SU-DHL-6 (cell line): Measurements from ENCODE around the gene FRY.

Source experiments
- H2AFZ ChIP-seq: fragments of 200-600 bp; sonication (generic); 2 replicates; pipeline ENCODE4 v1.6.1; 2014; ENCODE audit warnings: low read depth, mild to moderate bottlenecking, moderate library complexity, mixed read lengths, antibody characterized with exemption, low read length; ENCODE audit not compliant: severe bottlenecking
- H3F3A ChIP-seq: fragments of 200-600 bp; shearing (Covaris generic); 2 replicates; pipeline ENCODE4 v1.6.0; 2016; ENCODE audit warnings: antibody characterized with exemption, mild to moderate bottlenecking; ENCODE audit not compliant: insufficient read depth
- H3K27ac ChIP-seq: fragments of 200-600 bp; sonication (generic); 2 replicates; pipeline ENCODE4 v1.5.1; 2016; ENCODE audit warnings: low read depth, mild to moderate bottlenecking, low read length, moderate library complexity, mixed read lengths
- H3K27me3 ChIP-seq: fragments of 200-600 bp; sonication (generic), shearing (Covaris generic); 2 replicates; pipeline ENCODE4 v1.6.0; 2014; ENCODE audit warnings: mild to moderate bottlenecking, low read length
- H3K36me3 ChIP-seq: fragments of 200-600 bp; sonication (generic); 2 replicates; pipeline ENCODE4 v1.6.1; 2014; ENCODE audit warnings: mild to moderate bottlenecking, low read length, mixed read lengths
- H3K4me2 ChIP-seq: fragments of 300-600, 200-600 bp; shearing (Covaris generic), sonication (generic); 2 replicates; pipeline ENCODE4 v1.6.0; 2014; ENCODE audit warnings: low read length, low read depth, mild to moderate bottlenecking; ENCODE audit not compliant: poor library complexity, severe bottlenecking
- H3K4me3 ChIP-seq: fragments of 200-600 bp; sonication (generic); 2 replicates; pipeline ENCODE4 v1.5.1; 2014; ENCODE audit warnings: antibody characterized with exemption, low read length, mild to moderate bottlenecking, mixed read lengths; ENCODE audit not compliant: insufficient read depth, poor library complexity, severe bottlenecking
- H3K79me2 ChIP-seq: fragments of 200-600 bp; sonication (generic); 2 replicates; pipeline ENCODE4 v1.6.1; 2014; ENCODE audit warnings: mild to moderate bottlenecking, low read length, moderate library complexity; ENCODE audit not compliant: insufficient read depth
- H3K9ac ChIP-seq: fragments of 200-600 bp; sonication (generic); 2 replicates; pipeline ENCODE4 v1.7.0; 2014; ENCODE audit warnings: mild to moderate bottlenecking, low read length
- H3K9me2 ChIP-seq: fragments of 200-600 bp; sonication (generic); replicated peaks from 2 replicates; pipeline ENCODE4 v1.6.1; 2014; ENCODE audit warnings: low read length; ENCODE audit not compliant: insufficient read depth
- H3K9me3 ChIP-seq: fragments of 200-600 bp; sonication (generic); 2 replicates; pipeline ENCODE4 v1.6.1; 2014; ENCODE audit warnings: low read length, mixed read lengths; ENCODE audit not compliant: insufficient read depth
- H4K20me1 ChIP-seq: fragments of 200-600 bp; sonication (generic); 2 replicates; pipeline ENCODE4 v1.6.1; 2014; ENCODE audit warnings: low read depth, mild to moderate bottlenecking, antibody characterized with exemption, low read length, moderate library complexity, mixed read lengths
- CTCF ChIP-seq: fragments of 200-600 bp; sonication (generic); IDR thresholded peaks from one replicate; pipeline ENCODE4 v1.5.1; 2017; ENCODE audit warnings: antibody characterized with exemption, mild to moderate bottlenecking, low read length, moderate library complexity; ENCODE audit not compliant: insufficient read depth, poor library complexity, severe bottlenecking
- EZH2phosphoT487 ChIP-seq: fragments of 200-600 bp; sonication (generic), shearing (Covaris generic); conservative IDR thresholded peaks from 2 replicates; pipeline ENCODE4 v1.6.1; 2018; ENCODE audit warnings: mild to moderate bottlenecking, antibody characterized with exemption, low read length, moderate library complexity, mixed read lengths

Gene FRY

GRCh38 chr13:32229443-32229842 is 197.9 kb downstream of the FRY start:
- H3K9me2 ChIP-seq: no peaks in the 10 kb centered on the region
- H3K4me3 ChIP-seq: no peak overlapping the region
- no peak overlapping the region for H3K27ac ChIP-seq
- H4K20me1 ChIP-seq: no peaks in the 10 kb centered on the region
- H3K4me2 ChIP-seq: no peak overlapping the region
- H3F3A ChIP-seq: no peaks in the 10 kb centered on the region
- TF ChIP-seq CTCF (no peak), EZH2phosphoT487 (no peak)
- no peaks in the 10 kb centered on the region for H3K9me3 ChIP-seq
- no peaks in the 10 kb centered on the region for H3K36me3 ChIP-seq
- H3K79me2 ChIP-seq: no peaks in the 10 kb centered on the region
- H3K27me3 ChIP-seq: no peaks in the 10 kb centered on the region
- no peak overlapping the region for H2AFZ ChIP-seq
- no peak overlapping the region for H3K9ac ChIP-seq

GRCh38 chr13:32232263-32232662 is 200.7 kb downstream of the FRY start:
- Histone ChIP-seq H3K9me2 (no peaks in the 10 kb centered on the region), H3K9ac (no peak overlapping the region), H3K27ac (no peak overlapping the region), H2AFZ (no peak overlapping the region), H4K20me1 (no peaks in the 10 kb centered on the region), H3K36me3 (no peaks in the 10 kb centered on the region), H3F3A (no peaks in the 10 kb centered on the region), H3K27me3 (no peaks in the 10 kb centered on the region), H3K4me3 (no peak overlapping the region), H3K9me3 (no peaks in the 10 kb centered on the region), H3K4me2 (no peak overlapping the region), H3K79me2 (no peaks in the 10 kb centered on the region)
- no peak for TF ChIP-seq CTCF
- no peak for TF ChIP-seq EZH2phosphoT487

DNA sequence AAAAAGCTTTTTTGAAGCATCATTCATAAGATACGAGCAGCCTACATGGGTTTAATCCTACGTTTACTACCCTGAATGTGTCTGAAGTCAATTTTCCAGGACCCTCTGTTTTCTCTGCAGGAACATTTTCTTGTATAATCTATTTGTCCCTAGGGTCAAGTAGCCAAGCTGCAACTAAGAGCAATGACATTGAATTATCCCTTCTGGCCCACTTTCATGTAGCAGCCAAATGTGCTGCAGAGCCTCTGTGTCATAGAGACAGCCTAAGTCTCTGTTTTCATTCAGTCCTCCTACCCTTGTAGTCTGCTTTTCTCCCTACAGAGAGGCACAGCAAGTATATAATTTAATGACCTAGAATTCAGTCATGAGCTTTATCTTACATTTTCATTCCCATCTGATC is 201.5 kb downstream of the FRY start:
- no peak for TF ChIP-seq EZH2phosphoT487
- no peak for TF ChIP-seq CTCF
- Histone ChIP-seq H3K27me3 (no peaks in the 10 kb centered on the region), H3K9me2 (no peaks in the 10 kb centered on the region), H3K27ac (no peak overlapping the region), H4K20me1 (no peaks in the 10 kb centered on the region), H3K4me3 (no peak overlapping the region), H3K9ac (no peak overlapping the region), H3K4me2 (no peak overlapping the region), H3F3A (no peaks in the 10 kb centered on the region), H3K9me3 (no peaks in the 10 kb centered on the region), H3K36me3 (no peaks in the 10 kb centered on the region), H2AFZ (no peak overlapping the region), H3K79me2 (no peaks in the 10 kb centered on the region)

DNA sequence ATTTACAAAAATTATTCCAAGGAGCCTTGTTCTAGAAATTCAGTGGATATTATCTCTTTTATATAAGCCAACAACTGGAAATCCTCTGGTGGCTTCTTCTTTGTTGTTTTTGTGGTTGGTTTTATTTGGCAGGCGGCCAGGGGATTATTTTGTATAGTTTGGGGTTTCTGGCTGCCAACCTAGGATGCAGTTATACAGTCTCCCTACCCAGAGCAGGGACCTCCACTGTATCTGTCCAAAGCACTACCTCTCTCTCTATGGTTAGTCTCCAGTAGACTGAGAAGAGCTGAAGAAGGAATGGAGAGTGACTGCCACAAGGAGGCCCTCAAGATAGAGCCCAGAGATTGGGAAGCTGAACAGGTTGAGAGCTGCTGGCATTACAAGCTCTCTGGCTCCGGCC is 203.3 kb downstream of the FRY start:
- no peaks in the 10 kb centered on the region for H4K20me1 ChIP-seq
- H3K27ac ChIP-seq: no peak overlapping the region
- H3K9ac ChIP-seq: no peak overlapping the region
- no peaks in the 10 kb centered on the region for H3K79me2 ChIP-seq
- H3K9me3 ChIP-seq: no peaks in the 10 kb centered on the region
- H3K36me3 ChIP-seq: no peaks in the 10 kb centered on the region
- H3F3A ChIP-seq: no peaks in the 10 kb centered on the region
- no peaks in the 10 kb centered on the region for H3K27me3 ChIP-seq
- no peak overlapping the region for H2AFZ ChIP-seq
- no peak overlapping the region for H3K4me3 ChIP-seq
- H3K4me2 ChIP-seq: no peak overlapping the region
- TF ChIP-seq CTCF (no peak), EZH2phosphoT487 (no peak)
- H3K9me2 ChIP-seq: no peaks in the 10 kb centered on the region
